Esophagus squamous epithelium (tissue), 5 donors: ENCODE measurements around the gene ANKRD23. TPM values are rescaled to one million over a fixed set of nuclear protein-coding genes. Genes with fewer than 3 reads are reported as not detected.
A peak's percentile ranks its signal among the peaks of the same experiment; 100 is the strongest.

ENCODE experiments used
- DNase-seq: peaks from one replicate; lab custom pipeline; 2025; lab: John Stamatoyannopoulos, UW
- H3K27ac ChIP-seq, 4 donors: fragments of 200-600 bp; sonication (generic); one replicate each; pipeline ENCODE4 v1.5.1; 2016 to 2019; ENCODE audit warnings: mild to moderate bottlenecking in 1 of 4
- H3K27me3 ChIP-seq, 4 donors: fragments of 200-600 bp; sonication (generic); 1 replicate in 3 of 4; 2 replicates in 1 of 4; pipeline versions ENCODE4 v1.5.1 to v1.6.0; 2017 to 2021; ENCODE audit warnings: antibody characterized with exemption in 1 of 4
- H3K36me3 ChIP-seq, 3 donors: fragments of 200-600 bp; sonication (generic); one replicate each; pipeline ENCODE4 v1.5.1; 2016 to 2019
- H3K4me1 ChIP-seq, 3 donors: fragments of 200-600 bp; sonication (generic); one replicate each; pipeline ENCODE4 v1.5.1; 2017 to 2019
- H3K4me3 ChIP-seq, 4 donors: fragments of 200-600 bp; sonication (generic); 1 replicate in 3 of 4; 2 replicates in 1 of 4; pipeline ENCODE4 v1.5.1; 2016 to 2019; ENCODE audit warnings: mild to moderate bottlenecking in 2 of 4, moderate library complexity in 1 of 4
- H3K9me3 ChIP-seq, 3 donors: fragments of 200-600 bp; sonication (generic); one replicate each; pipeline ENCODE4 v1.5.1; 2016 to 2019
- POLR2A ChIP-seq, 4 donors: fragments of 450-650 bp; IDR thresholded peaks; one replicate each; pipeline ENCODE4 v1.6.1; 2017; ENCODE audit warnings: antibody characterized with exemption in 4 of 4, mild to moderate bottlenecking in 4 of 4, moderate library complexity in 3 of 4
- WGBS, 2 donors: methylation state at CpG; one replicate each; pipeline ENCODE4 v1.1.5; 2018; 5-methylcytosine and 5-hydroxymethylcytosine counted together
- intact Hi-C: fragments of 100-400 bp; cut with DNase I; formaldehyde crosslinking; loops from one replicate; pipeline ENCODE4 v1.15.0; 2022
- total RNA-seq, 4 donors: library from RNA; depleted of rRNA; stranded (reverse); fragments of >200 nt; gene quantifications; one replicate each; pipeline ENCODE4 v1.1.0, GENCODE V29; 2016
- TF ChIP-seq, protein P1 (sequence below), 6 experiments: fragments of 450-650 bp in 4 of 6; fragments of 200-600 bp in 2 of 6; sonication (generic) in 2 of 6; IDR thresholded peaks; one replicate each; pipeline ENCODE4 v1.5.1; 2016 to 2019; ENCODE audit warnings: antibody characterized with exemption in 6 of 6, mild to moderate bottlenecking in 4 of 6, moderate library complexity in 4 of 6
- donor health status: DM: yes; HTN: yes; CAD: no.

Gene ANKRD23
- total RNA-seq, 4 donors from 2014 or later, result 1.00 to 3.4 (median 2.1) TPM

DNA sequence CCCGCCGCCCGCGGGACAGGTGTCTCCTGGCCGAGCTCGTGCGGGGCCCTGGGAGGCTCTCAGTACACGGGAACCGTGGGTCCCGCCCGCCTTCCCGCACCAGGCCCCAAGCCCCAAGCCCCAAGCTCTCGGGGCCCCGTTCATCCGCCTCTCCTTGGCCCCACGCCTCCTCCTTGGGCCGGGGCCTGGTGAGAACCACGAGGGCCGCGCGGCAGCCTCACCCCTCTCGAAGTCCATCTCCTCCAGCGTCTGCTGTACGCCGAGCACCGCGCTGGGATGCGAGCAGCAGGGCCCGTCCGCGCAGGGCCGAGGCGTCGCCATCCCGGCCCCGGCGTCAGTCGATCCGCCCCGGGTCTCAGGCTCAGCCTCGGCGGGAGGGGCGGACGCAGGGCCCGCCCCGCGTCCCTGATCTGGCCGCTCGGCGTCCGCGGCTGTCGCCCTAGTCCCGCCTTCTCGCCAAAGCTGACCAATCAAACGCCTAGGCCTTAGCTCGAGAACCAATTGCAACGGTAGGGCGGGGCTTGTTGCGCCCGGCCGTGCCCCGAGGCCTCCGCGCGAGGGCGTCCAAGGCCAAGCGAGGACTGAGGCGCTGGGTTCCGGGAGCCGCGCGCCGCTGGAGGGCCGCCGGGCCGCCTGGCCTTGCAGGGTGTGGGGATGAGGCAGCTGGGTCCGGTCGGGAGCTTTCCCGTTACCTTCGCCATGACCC is 14.0 kb upstream of the ANKRD23 start, which contains the start of gene ANKRD39:
Gene ANKRD39, minus strand, starts transcription at position 350 of the 706 bp plus-strand sequence. Its CDS starts 29 bp downstream, at position 321.
- 0% methylated on average over 6 to 15 of the region's 81 CpGs for WGBS, 2 donors
- DNase-seq, result peak; percentile 83
- intact Hi-C loops, result loop anchor here (5.0 kb wide), 1 partner anchor 94 kb away; no protein-coding TSS in a partner anchor
- peaks cover 16 to 75% (median 47%) of the 10 kb centered on the region in 3 donors for H3K4me1 ChIP-seq
- TF ChIP-seq, protein P1, sequence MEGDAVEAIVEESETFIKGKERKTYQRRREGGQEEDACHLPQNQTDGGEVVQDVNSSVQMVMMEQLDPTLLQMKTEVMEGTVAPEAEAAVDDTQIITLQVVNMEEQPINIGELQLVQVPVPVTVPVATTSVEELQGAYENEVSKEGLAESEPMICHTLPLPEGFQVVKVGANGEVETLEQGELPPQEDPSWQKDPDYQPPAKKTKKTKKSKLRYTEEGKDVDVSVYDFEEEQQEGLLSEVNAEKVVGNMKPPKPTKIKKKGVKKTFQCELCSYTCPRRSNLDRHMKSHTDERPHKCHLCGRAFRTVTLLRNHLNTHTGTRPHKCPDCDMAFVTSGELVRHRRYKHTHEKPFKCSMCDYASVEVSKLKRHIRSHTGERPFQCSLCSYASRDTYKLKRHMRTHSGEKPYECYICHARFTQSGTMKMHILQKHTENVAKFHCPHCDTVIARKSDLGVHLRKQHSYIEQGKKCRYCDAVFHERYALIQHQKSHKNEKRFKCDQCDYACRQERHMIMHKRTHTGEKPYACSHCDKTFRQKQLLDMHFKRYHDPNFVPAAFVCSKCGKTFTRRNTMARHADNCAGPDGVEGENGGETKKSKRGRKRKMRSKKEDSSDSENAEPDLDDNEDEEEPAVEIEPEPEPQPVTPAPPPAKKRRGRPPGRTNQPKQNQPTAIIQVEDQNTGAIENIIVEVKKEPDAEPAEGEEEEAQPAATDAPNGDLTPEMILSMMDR (IDR thresholded peaks at IDR 0.05), result peak; percentile 71 to 97 (median 88)
- TF ChIP-seq POLR2A (IDR thresholded peaks at IDR 0.05), result peak in 3 of 4 donors; percentile 47 to 83 (median 75)
- peak within 1 kb of the TSS; percentile 85 to 90 (median 88) for H3K27ac ChIP-seq
- H3K9me3 ChIP-seq, result no peaks in the 10 kb centered on the region
- H3K27me3 ChIP-seq, result no peaks in the 10 kb centered on the region
- peaks cover 21 to 44% (median 27%) of the 10 kb centered on the region in 3 donors for H3K36me3 ChIP-seq
- peak within 1 kb of the TSS; percentile 75 to 87 (median 78) for H3K4me3 ChIP-seq

DNA sequence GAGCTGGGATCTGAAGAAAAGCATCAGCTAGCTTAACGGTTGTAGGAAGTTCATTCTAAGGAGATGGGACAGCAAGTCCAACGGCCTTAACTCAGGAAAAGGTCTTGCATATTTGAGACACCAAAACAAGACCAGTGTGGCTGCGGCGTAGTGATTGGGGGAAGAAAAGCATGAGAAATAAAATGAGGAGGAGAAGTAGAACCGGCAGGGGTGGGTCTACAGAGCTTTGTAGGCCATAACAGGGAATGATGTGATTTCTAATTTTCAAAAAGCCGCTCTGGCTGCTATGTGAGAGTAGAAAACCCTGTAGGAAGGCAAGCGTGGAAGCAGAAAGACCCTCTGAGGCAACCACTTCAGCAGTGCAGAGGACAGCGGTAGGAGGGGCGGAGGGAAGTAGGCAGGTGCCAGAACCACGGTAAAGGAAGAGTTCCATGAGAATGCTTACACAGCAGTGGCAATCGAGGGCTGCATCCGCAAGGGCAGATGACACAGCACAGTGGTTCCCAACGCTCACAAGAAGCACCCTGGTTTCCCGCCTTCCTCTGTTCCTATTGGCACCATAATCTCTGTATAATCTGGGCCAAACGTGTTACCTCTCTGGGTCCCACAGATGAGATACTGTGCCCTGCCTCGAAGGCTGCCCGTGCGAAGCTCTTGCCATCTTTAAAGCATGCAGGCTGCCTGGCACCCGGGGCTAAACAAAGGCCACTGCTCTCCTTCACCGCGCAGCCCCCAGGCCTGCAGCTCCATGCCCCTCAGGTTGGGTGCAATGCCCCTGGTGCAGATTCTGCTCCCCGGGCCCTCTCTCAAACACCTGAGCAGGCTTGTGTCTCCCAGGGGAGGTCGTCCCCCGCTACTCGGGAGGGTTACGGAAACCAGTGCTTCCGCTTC is 13.2 kb upstream of the ANKRD23 start:
- Histone ChIP-seq H3K27me3 (no peaks in the 10 kb centered on the region), H3K9me3 (no peaks in the 10 kb centered on the region), H3K4me1 (peaks cover 16 to 70% (median 47%) of the 10 kb centered on the region in 3 donors), H3K36me3 (peaks cover 20 to 44% (median 25%) of the 10 kb centered on the region in 3 donors), H3K4me3 (peak overlapping the region; percentile 75 to 87 (median 78)), H3K27ac (peak overlapping the region; percentile 82 to 90 (median 88))
- WGBS, 2 donors, result 19 to 21% methylated on average over 14 to 18 of the region's 27 CpGs
- intact Hi-C loops, result loop anchor here (5.0 kb wide), 1 partner anchor 95 kb away; no protein-coding TSS in a partner anchor
- no peak for DNase-seq
- TF ChIP-seq, protein P1 (IDR thresholded peaks at IDR 0.05), result no peak
- TF ChIP-seq POLR2A (IDR thresholded peaks at IDR 0.05), result no peak

DNA sequence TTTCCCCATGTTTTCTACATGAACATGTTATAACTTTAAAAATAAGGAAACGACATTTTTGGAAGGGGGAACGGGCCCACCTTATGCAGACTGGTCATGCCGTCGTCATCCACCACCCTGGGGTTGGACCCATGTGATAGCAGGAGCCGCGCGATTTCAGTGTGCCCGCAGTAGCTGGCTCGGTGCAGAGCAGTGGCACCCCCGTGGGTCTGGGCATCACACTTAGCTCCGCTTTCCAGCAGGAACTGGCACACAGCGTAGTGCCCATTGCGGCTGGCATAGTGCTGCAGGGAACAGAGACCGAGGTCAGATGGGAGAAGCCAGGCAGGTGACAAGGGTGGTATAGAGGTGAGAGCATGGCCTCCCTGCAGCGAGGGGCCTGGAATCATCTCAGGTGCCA is 9.5 kb upstream of the ANKRD23 start:
- WGBS, 2 donors, result 92 to 93% methylated on average over 12 to 14 of the region's 15 CpGs
- H3K27ac ChIP-seq, result no peak overlapping the region
- no peaks in the 10 kb centered on the region for H3K9me3 ChIP-seq
- DNase-seq, result no peak
- H3K36me3 ChIP-seq, result peaks cover 8 to 59% (median 16%) of the 10 kb centered on the region in 3 donors
- H3K27me3 ChIP-seq, result no peaks in the 10 kb centered on the region
- intact Hi-C loops, result loop anchor here (5.0 kb wide), 1 partner anchor 36 kb away; the partner anchor contains the start of gene CNNM3
- H3K4me1 ChIP-seq, result peaks cover 9 to 33% (median 19%) of the 10 kb centered on the region in 3 donors
- TF ChIP-seq POLR2A (IDR thresholded peaks at IDR 0.05), result no peak
- TF ChIP-seq, protein P1 (IDR thresholded peaks at IDR 0.05), result no peak
- H3K4me3 ChIP-seq, result no peak overlapping the region

DNA sequence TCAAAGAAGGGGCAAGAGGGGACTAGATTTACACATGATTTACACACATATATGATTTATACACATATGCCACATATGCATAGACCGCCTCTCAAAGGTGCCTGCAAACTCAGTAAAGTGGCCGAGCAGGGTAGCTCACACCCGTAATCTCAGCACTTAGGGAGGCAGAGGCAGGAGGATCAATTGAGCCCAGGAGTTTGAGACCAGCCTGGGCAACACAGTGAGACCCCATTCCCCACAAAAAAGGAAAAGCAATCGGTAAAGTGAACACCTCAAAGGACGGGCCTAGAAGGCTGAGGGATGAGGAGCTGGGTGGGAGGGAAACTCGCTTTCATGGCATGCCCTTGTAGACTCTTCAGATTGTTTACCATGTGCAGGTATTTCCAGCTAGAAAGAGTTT is 8.8 kb upstream of the ANKRD23 start:
- H3K4me1 ChIP-seq, result peaks cover 9 to 32% (median 19%) of the 10 kb centered on the region in 3 donors
- intact Hi-C loops, result loop anchor here (5.0 kb wide), 1 partner anchor 35 kb away; the partner anchor contains the start of gene CNNM3
- TF ChIP-seq, protein P1 (IDR thresholded peaks at IDR 0.05), result no peak
- no peak for TF ChIP-seq POLR2A (IDR thresholded peaks at IDR 0.05)
- H3K36me3 ChIP-seq, result peaks cover 8 to 66% (median 21%) of the 10 kb centered on the region in 3 donors
- H3K27me3 ChIP-seq, result no peaks in the 10 kb centered on the region
- H3K27ac ChIP-seq, result no peak overlapping the region
- H3K9me3 ChIP-seq, result no peaks in the 10 kb centered on the region
- 92 to 96% methylated on average over 6 of the region's 6 CpGs for WGBS, 2 donors
- DNase-seq, result no peak
- no peak overlapping the region for H3K4me3 ChIP-seq
